Ishikawa (cell line): ENCODE measurements around the gene SMU1.

ENCODE experiments used
- CREB1 ChIP-seq: IDR thresholded peaks from 2 replicates; pipeline ENCODE4 v1.6.1; 2012; ENCODE audit warnings: low read depth
- FOXM1 ChIP-seq: IDR thresholded peaks from 2 replicates; pipeline ENCODE4 v1.6.1; 2012; ENCODE audit warnings: low read depth, borderline replicate concordance
- YY1 ChIP-seq: IDR thresholded peaks from 2 replicates; pipeline ENCODE4 v1.6.1; 2012; ENCODE audit warnings: low read depth
- TF ChIP-seq, protein P1 (sequence below): IDR thresholded peaks from 2 replicates; pipeline ENCODE4 v1.6.1; 2012
- TF ChIP-seq, protein P2 (sequence below): IDR thresholded peaks from 2 replicates; pipeline ENCODE4 v1.6.1; 2012; ENCODE audit warnings: low read depth, mild to moderate bottlenecking

DNA sequence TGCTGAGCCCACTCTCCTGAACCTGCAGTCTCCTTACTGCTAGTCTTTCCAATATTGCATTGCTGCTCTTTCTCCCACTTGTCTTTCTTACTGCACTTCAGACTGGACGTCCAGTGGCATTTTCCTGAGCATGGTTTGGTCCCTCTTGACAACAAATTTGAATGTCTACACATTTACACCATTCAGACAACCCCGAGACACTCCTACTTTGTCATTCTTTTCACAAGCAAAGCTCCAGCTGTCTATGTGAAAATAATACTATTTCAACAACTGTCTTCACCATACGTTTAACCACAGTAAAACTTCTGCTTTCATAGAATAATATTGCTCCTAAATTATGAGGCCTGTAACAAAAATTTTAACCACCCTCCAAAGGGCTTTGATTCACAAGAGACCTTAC lies 64.6 kb downstream of the SMU1 start:
- no peak for TF ChIP-seq CREB1
- TF ChIP-seq, protein P1, sequence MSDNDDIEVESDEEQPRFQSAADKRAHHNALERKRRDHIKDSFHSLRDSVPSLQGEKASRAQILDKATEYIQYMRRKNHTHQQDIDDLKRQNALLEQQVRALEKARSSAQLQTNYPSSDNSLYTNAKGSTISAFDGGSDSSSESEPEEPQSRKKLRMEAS = no peak
- TF ChIP-seq, protein P2, sequence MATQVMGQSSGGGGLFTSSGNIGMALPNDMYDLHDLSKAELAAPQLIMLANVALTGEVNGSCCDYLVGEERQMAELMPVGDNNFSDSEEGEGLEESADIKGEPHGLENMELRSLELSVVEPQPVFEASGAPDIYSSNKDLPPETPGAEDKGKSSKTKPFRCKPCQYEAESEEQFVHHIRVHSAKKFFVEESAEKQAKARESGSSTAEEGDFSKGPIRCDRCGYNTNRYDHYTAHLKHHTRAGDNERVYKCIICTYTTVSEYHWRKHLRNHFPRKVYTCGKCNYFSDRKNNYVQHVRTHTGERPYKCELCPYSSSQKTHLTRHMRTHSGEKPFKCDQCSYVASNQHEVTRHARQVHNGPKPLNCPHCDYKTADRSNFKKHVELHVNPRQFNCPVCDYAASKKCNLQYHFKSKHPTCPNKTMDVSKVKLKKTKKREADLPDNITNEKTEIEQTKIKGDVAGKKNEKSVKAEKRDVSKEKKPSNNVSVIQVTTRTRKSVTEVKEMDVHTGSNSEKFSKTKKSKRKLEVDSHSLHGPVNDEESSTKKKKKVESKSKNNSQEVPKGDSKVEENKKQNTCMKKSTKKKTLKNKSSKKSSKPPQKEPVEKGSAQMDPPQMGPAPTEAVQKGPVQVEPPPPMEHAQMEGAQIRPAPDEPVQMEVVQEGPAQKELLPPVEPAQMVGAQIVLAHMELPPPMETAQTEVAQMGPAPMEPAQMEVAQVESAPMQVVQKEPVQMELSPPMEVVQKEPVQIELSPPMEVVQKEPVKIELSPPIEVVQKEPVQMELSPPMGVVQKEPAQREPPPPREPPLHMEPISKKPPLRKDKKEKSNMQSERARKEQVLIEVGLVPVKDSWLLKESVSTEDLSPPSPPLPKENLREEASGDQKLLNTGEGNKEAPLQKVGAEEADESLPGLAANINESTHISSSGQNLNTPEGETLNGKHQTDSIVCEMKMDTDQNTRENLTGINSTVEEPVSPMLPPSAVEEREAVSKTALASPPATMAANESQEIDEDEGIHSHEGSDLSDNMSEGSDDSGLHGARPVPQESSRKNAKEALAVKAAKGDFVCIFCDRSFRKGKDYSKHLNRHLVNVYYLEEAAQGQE = no peak
- no peak for TF ChIP-seq YY1
- no peak for TF ChIP-seq FOXM1
